ENCODE data around the gene TLR5. TPM values are rescaled to one million over a fixed set of nuclear protein-coding genes. Genes with fewer than 3 reads are reported as not detected.

Gene TLR5
- total RNA-seq, 3 donors from 2014 or later (not counting 1 experiment from before 2014, with no cell fraction given) = 0.24 to 0.41 (median 0.33) TPM

DNA sequence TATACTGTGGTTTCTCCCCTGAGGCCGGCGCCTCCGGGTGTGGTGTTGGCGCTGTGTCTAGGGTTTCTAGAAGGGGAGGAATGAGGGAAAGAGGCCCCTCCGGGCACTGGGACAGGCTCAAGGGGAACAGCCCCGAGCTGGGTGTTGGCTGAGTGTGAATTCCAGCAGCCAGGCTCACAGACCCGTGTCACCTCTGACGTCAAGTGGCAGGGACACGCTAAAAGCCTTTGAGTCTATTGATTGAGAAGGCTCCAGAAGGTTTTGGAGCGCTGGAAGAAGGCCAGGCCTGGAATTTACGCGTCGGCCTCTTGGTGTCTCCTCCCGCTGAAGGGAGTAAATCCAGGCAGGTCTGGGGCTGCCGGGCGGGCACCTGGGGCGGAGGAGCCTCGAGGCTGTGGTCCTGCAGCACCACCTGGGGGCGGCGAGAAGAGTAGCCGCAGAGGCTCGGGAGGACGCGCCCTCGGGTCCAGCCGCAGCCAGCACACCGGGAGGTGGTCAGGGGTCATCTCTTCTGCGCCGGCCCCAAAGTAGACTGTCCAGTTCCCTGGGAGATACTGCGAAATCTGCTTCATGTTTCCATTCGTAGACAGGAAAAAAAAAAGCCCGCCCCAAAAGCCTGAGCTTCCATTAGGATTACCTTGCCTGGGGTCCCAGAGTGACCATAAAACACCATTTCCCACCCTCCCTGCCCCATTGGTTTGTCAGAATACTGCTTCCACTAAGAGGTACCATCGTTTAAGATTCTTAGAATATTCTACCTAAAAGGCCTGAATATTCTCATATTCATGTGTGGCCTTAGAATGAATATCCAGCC, 61.7 kb downstream of the TLR5 start:
- H3K9me3 Mint-ChIP-seq = no peaks in the 10 kb centered on the region
- TF ChIP-seq, protein P1, sequence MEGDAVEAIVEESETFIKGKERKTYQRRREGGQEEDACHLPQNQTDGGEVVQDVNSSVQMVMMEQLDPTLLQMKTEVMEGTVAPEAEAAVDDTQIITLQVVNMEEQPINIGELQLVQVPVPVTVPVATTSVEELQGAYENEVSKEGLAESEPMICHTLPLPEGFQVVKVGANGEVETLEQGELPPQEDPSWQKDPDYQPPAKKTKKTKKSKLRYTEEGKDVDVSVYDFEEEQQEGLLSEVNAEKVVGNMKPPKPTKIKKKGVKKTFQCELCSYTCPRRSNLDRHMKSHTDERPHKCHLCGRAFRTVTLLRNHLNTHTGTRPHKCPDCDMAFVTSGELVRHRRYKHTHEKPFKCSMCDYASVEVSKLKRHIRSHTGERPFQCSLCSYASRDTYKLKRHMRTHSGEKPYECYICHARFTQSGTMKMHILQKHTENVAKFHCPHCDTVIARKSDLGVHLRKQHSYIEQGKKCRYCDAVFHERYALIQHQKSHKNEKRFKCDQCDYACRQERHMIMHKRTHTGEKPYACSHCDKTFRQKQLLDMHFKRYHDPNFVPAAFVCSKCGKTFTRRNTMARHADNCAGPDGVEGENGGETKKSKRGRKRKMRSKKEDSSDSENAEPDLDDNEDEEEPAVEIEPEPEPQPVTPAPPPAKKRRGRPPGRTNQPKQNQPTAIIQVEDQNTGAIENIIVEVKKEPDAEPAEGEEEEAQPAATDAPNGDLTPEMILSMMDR (IDR thresholded peaks at IDR 0.05) = peak; percentile 80
- peak overlapping the region; percentile 21 for H3K4me3 ChIP-seq (ENCODE audit: low read length)

GRCh38 chr1:223079498-223079897, 63.5 kb downstream of the TLR5 start:
- TF ChIP-seq, protein P1 (IDR thresholded peaks at IDR 0.05) = no peak
- Histone ChIP-seq H3K9me3 (ENCODE audit: control insufficient read depth, insufficient read depth, low read length) (no peaks in the 10 kb centered on the region), H3K36me3 (ENCODE audit: control insufficient read depth, insufficient read depth, low read length) (no peaks in the 10 kb centered on the region), H3K27me3 (ENCODE audit: control insufficient read depth, insufficient read depth, low read length) (no peaks in the 10 kb centered on the region), H3K27ac (ENCODE audit: low read length) (no peak overlapping the region), H3K4me3 (ENCODE audit: low read length) (no peak overlapping the region), H3K4me1 (ENCODE audit: control insufficient read depth, insufficient read depth, low read length) (peaks cover 5% of the 10 kb centered on the region)
- 88% methylated on average over 6 of the region's 7 CpGs for WGBS (ENCODE audit: insufficient coverage)
- Mint-ChIP-seq H3K4me3 (no peak overlapping the region), H3K36me3 (no peaks in the 10 kb centered on the region), H3K4me1 (peaks cover 0 to 8% of the 10 kb centered on the region in 2 donors), H3K27me3 (ENCODE audit: low read depth in 2 of 2) (peaks cover 7 to 8% of the 10 kb centered on the region in 2 donors), H3K9me3 (no peaks in the 10 kb centered on the region), H3K27ac (no peak overlapping the region)
- ATAC-seq (no peak), DNase-seq (no peak)
- intact Hi-C loops (cut with micrococcal nuclease) = no loop called here

More for the DNA sequence above, 61.7 kb downstream of the TLR5 start:
- H3K4me3 Mint-ChIP-seq = peak overlapping the region; percentile 72
- Histone ChIP-seq H3K36me3 (ENCODE audit: control insufficient read depth, insufficient read depth, low read length) (no peaks in the 10 kb centered on the region), H3K4me1 (ENCODE audit: control insufficient read depth, insufficient read depth, low read length) (peaks cover 5% of the 10 kb centered on the region), H3K9me3 (ENCODE audit: control insufficient read depth, insufficient read depth, low read length) (no peaks in the 10 kb centered on the region), H3K27me3 (ENCODE audit: control insufficient read depth, insufficient read depth, low read length) (no peaks in the 10 kb centered on the region), H3K27ac (ENCODE audit: low read length) (no peak overlapping the region)
- ATAC-seq (peak; percentile 74 to 96 (median 94)), DNase-seq (peak; percentile 57 to 80)
- intact Hi-C loops (cut with micrococcal nuclease) = loop anchor here (1.0 to 2.0 kb wide), 3 partner anchors 289 to 617 kb away; no protein-coding TSS in a partner anchor
- 8% methylated on average over 32 of the region's 33 CpGs for WGBS (ENCODE audit: insufficient coverage)
- peak overlapping the region in 1 of 2 donors; percentile 73 for H3K27ac Mint-ChIP-seq
- peaks cover 0 to 8% of the 10 kb centered on the region in 2 donors for H3K4me1 Mint-ChIP-seq
- H3K36me3 Mint-ChIP-seq = no peaks in the 10 kb centered on the region
- peaks cover 4 to 7% of the 10 kb centered on the region in 2 donors for H3K27me3 Mint-ChIP-seq (ENCODE audit: low read depth in 2 of 2)

GRCh38 chr1:223077247-223077833, 65.7 kb downstream of the TLR5 start:
- peaks cover 7 to 8% of the 10 kb centered on the region in 2 donors for H3K27me3 Mint-ChIP-seq (ENCODE audit: low read depth in 2 of 2)
- WGBS (ENCODE audit: insufficient coverage) = 79% methylated on average over 16 of the region's 16 CpGs
- TF ChIP-seq, protein P1 (IDR thresholded peaks at IDR 0.05) = no peak
- no peak overlapping the region for H3K4me3 Mint-ChIP-seq
- H3K9me3 Mint-ChIP-seq = no peaks in the 10 kb centered on the region
- no peaks in the 10 kb centered on the region for H3K36me3 Mint-ChIP-seq
- Histone ChIP-seq H3K9me3 (ENCODE audit: control insufficient read depth, insufficient read depth, low read length) (no peaks in the 10 kb centered on the region), H3K36me3 (ENCODE audit: control insufficient read depth, insufficient read depth, low read length) (no peaks in the 10 kb centered on the region), H3K4me3 (ENCODE audit: low read length) (no peak overlapping the region), H3K27ac (ENCODE audit: low read length) (no peak overlapping the region), H3K4me1 (ENCODE audit: control insufficient read depth, insufficient read depth, low read length) (peaks cover 5% of the 10 kb centered on the region), H3K27me3 (ENCODE audit: control insufficient read depth, insufficient read depth, low read length) (peaks cover 4% of the 10 kb centered on the region)
- no peak for ATAC-seq
- no peak for DNase-seq
- H3K4me1 Mint-ChIP-seq = peaks cover 0 to 8% of the 10 kb centered on the region in 2 donors
- no peak overlapping the region for H3K27ac Mint-ChIP-seq
- intact Hi-C loops (cut with micrococcal nuclease) = no loop called here

Data from natural killer cell (primary cell).